ENCODE results near the gene DMRTB1.

The DMRTB1 gene

GRCh38 chr1:53435151-53435550, 24.0 kb upstream of the DMRTB1 start:
- DNase-seq (ENCODE audit: low spot score) = no peak

GRCh38 chr1:53438427-53439336, 20.5 kb upstream of the DMRTB1 start:
- DNase-seq (ENCODE audit: low spot score) = no peak

- DNase-seq (ENCODE audit: low spot score) = no peak
These were observed 19.6 kb upstream of the DMRTB1 start for GRCh38 chr1:53439337-53440207.

GRCh38 chr1:53440633-53441032, 18.6 kb upstream of the DMRTB1 start:
- no peak for DNase-seq (ENCODE audit: low spot score)

GRCh38 chr1:53442299-53442698, 16.9 kb upstream of the DMRTB1 start:
- no peak for DNase-seq (ENCODE audit: low spot score)

GRCh38 chr1:53446051-53446450, 13.1 kb upstream of the DMRTB1 start:
- no peak for DNase-seq (ENCODE audit: low spot score)

- DNase-seq (ENCODE audit: low spot score) = no peak
These were observed 11.8 kb upstream of the DMRTB1 start for GRCh38 chr1:53447413-53447812.

GRCh38 chr1:53448241-53448841, 10.9 kb upstream of the DMRTB1 start:
- no peak for DNase-seq (ENCODE audit: low spot score)

- no peak for DNase-seq (ENCODE audit: low spot score)
These were observed 10.2 kb upstream of the DMRTB1 start for GRCh38 chr1:53449021-53449420.

- no peak for DNase-seq (ENCODE audit: low spot score)
These were observed 9.5 kb upstream of the DMRTB1 start for GRCh38 chr1:53449693-53450092.

- no peak for DNase-seq (ENCODE audit: low spot score)
These were observed 9.0 kb upstream of the DMRTB1 start for GRCh38 chr1:53450225-53450624.

GRCh38 chr1:53454019-53454418, 5.2 kb upstream of the DMRTB1 start:
- DNase-seq (ENCODE audit: low spot score) = no peak

GRCh38 chr1:53455364-53455991, 3.7 kb upstream of the DMRTB1 start:
- DNase-seq (ENCODE audit: low spot score) = no peak

GRCh38 chr1:53458634-53459033, 565 bp upstream of the DMRTB1 start:
- no peak for DNase-seq (ENCODE audit: low spot score)

- no peak for DNase-seq (ENCODE audit: low spot score)
These were observed 1.0 kb downstream of the DMRTB1 start for GRCh38 chr1:53460211-53460634.

GRCh38 chr1:53460666-53461322, 1.6 kb downstream of the DMRTB1 start:
- DNase-seq (ENCODE audit: low spot score) = no peak

GRCh38 chr1:53461323-53462044, 2.3 kb downstream of the DMRTB1 start:
- DNase-seq (ENCODE audit: low spot score) = no peak

GRCh38 chr1:53462193-53462592, 3.0 kb downstream of the DMRTB1 start:
- no peak for DNase-seq (ENCODE audit: low spot score)

- no peak for DNase-seq (ENCODE audit: low spot score)
These were observed 3.7 kb downstream of the DMRTB1 start for GRCh38 chr1:53462769-53463501.

Data from COLO829 (cell line).